ENCODE results near the gene TMEM129.
"Not testable (repeated sequence)": the region's sequence is repeated elsewhere in the genome, so short reads cannot be mapped to it uniquely, and the experiment has no call there.

DNA sequence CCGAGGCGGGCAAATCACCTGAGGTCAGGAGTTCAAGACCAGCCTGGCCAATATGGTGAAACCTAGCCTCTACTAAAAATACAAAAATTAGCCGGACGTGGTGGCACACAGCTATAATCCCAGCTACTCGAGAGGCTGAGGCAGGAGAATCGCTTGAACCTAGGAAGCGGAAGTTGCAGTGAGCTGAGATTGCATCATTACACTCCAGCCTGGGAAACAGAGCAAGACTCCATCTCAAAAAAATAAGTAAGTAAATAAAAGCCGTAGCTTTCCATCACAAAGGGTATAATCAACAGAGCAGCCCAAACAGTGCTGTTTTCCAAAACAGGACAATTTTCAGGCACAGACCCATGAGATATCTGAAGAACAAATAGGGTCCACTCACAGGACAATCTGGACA is 19.5 kb downstream of the TMEM129 start:
- TF ChIP-seq, protein P1, sequence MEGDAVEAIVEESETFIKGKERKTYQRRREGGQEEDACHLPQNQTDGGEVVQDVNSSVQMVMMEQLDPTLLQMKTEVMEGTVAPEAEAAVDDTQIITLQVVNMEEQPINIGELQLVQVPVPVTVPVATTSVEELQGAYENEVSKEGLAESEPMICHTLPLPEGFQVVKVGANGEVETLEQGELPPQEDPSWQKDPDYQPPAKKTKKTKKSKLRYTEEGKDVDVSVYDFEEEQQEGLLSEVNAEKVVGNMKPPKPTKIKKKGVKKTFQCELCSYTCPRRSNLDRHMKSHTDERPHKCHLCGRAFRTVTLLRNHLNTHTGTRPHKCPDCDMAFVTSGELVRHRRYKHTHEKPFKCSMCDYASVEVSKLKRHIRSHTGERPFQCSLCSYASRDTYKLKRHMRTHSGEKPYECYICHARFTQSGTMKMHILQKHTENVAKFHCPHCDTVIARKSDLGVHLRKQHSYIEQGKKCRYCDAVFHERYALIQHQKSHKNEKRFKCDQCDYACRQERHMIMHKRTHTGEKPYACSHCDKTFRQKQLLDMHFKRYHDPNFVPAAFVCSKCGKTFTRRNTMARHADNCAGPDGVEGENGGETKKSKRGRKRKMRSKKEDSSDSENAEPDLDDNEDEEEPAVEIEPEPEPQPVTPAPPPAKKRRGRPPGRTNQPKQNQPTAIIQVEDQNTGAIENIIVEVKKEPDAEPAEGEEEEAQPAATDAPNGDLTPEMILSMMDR (conservative IDR thresholded peaks at IDR 0.05; ENCODE audit: low read depth in 2 of 2): not testable (repeated sequence)
- TF ChIP-seq POLR2AphosphoS5 (IDR thresholded peaks at IDR 0.05; ENCODE audit: low read depth); CREB1 (CRISPR knock-in tag; IDR thresholded peaks at IDR 0.05; ENCODE audit: low read depth); EZH2 (IDR thresholded peaks at IDR 0.05; ENCODE audit: low read depth, unreplicated experiment); EZH2phosphoT487 (IDR thresholded peaks at IDR 0.05; ENCODE audit: unreplicated experiment); JUNB (IDR thresholded peaks at IDR 0.05; ENCODE audit: unreplicated experiment): not testable (repeated sequence)
- TF ChIP-seq, protein P2, sequence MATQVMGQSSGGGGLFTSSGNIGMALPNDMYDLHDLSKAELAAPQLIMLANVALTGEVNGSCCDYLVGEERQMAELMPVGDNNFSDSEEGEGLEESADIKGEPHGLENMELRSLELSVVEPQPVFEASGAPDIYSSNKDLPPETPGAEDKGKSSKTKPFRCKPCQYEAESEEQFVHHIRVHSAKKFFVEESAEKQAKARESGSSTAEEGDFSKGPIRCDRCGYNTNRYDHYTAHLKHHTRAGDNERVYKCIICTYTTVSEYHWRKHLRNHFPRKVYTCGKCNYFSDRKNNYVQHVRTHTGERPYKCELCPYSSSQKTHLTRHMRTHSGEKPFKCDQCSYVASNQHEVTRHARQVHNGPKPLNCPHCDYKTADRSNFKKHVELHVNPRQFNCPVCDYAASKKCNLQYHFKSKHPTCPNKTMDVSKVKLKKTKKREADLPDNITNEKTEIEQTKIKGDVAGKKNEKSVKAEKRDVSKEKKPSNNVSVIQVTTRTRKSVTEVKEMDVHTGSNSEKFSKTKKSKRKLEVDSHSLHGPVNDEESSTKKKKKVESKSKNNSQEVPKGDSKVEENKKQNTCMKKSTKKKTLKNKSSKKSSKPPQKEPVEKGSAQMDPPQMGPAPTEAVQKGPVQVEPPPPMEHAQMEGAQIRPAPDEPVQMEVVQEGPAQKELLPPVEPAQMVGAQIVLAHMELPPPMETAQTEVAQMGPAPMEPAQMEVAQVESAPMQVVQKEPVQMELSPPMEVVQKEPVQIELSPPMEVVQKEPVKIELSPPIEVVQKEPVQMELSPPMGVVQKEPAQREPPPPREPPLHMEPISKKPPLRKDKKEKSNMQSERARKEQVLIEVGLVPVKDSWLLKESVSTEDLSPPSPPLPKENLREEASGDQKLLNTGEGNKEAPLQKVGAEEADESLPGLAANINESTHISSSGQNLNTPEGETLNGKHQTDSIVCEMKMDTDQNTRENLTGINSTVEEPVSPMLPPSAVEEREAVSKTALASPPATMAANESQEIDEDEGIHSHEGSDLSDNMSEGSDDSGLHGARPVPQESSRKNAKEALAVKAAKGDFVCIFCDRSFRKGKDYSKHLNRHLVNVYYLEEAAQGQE (IDR thresholded peaks at IDR 0.05; ENCODE audit: unreplicated experiment): not testable (repeated sequence)
- TF ChIP-seq, protein P3, sequence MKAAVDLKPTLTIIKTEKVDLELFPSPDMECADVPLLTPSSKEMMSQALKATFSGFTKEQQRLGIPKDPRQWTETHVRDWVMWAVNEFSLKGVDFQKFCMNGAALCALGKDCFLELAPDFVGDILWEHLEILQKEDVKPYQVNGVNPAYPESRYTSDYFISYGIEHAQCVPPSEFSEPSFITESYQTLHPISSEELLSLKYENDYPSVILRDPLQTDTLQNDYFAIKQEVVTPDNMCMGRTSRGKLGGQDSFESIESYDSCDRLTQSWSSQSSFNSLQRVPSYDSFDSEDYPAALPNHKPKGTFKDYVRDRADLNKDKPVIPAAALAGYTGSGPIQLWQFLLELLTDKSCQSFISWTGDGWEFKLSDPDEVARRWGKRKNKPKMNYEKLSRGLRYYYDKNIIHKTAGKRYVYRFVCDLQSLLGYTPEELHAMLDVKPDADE (IDR thresholded peaks at IDR 0.05): not testable (repeated sequence)

Measured in GM23338 (cell line).